H9 (cell line): ENCODE data around the gene EDIL3. TPM values are rescaled to one million over a fixed set of nuclear protein-coding genes. Genes with fewer than 3 reads are reported as not detected.

ENCODE experiments used
- DNase-seq: peaks from one replicate; pipeline ENCODE4 v3.0.0-alpha.2; 2017
- H2AFZ ChIP-seq: one replicate; pipeline ENCODE4 v1.6.1; 2013; ENCODE audit warnings: mild to moderate bottlenecking, low read length, control low read depth, moderate library complexity
- H2AK5ac ChIP-seq: 2 replicates; pipeline ENCODE4 v1.6.1; 2013; ENCODE audit warnings: low read length, control low read depth, mixed read lengths; ENCODE audit not compliant: insufficient read length
- H2BK120ac ChIP-seq: one replicate; pipeline ENCODE4 v1.6.1; 2013; ENCODE audit warnings: low read depth, mild to moderate bottlenecking, low read length, control low read depth, inconsistent platforms; ENCODE audit not compliant: poor library complexity, severe bottlenecking
- H2BK12ac ChIP-seq: 2 replicates; pipeline ENCODE4 v1.6.1; 2013; ENCODE audit warnings: low read length, control low read depth, mixed read lengths, low read depth; ENCODE audit not compliant: insufficient read length
- H2BK15ac ChIP-seq: 2 replicates; pipeline ENCODE4 v1.6.1; 2013; ENCODE audit warnings: low read depth, low read length, control low read depth
- H2BK20ac ChIP-seq: one replicate; pipeline ENCODE4 v1.6.1; 2013; ENCODE audit warnings: low read depth, mild to moderate bottlenecking, low read length, control low read depth, inconsistent platforms; ENCODE audit not compliant: poor library complexity, severe bottlenecking
- H2BK5ac ChIP-seq: 2 replicates; pipeline ENCODE4 v1.6.1; 2013; ENCODE audit warnings: low read length, control low read depth, mixed read lengths; ENCODE audit not compliant: insufficient read length
- H3K14ac ChIP-seq: 2 replicates; pipeline ENCODE4 v1.6.1; 2013; ENCODE audit warnings: low read length, control low read depth; ENCODE audit not compliant: insufficient read depth
- H3K18ac ChIP-seq: 2 replicates; pipeline ENCODE4 v1.6.1; 2013; ENCODE audit warnings: low read depth, mild to moderate bottlenecking, mixed read lengths, low read length, control low read depth; ENCODE audit not compliant: insufficient read length
- H3K23ac ChIP-seq: 2 replicates; pipeline ENCODE4 v1.6.1; 2013; ENCODE audit warnings: low read length, control low read depth, mixed read lengths, low read depth; ENCODE audit not compliant: insufficient read length
- H3K23me2 ChIP-seq: 2 replicates; pipeline ENCODE4 v1.6.1; 2013; ENCODE audit warnings: low read depth, mild to moderate bottlenecking, mixed read lengths, low read length, control low read depth; ENCODE audit not compliant: insufficient read length, poor library complexity, severe bottlenecking
- H3K27ac ChIP-seq: 2 replicates; pipeline ENCODE4 v1.5.1; 2013; ENCODE audit warnings: low read length, control low read depth, mixed read lengths, low read depth; ENCODE audit not compliant: insufficient read length
- H3K27me3 ChIP-seq: 2 replicates; pipeline ENCODE4 v1.6.1; 2013; ENCODE audit warnings: low read length, control low read depth, inconsistent platforms; ENCODE audit not compliant: insufficient read depth
- H3K4ac ChIP-seq: 2 replicates; pipeline ENCODE4 v1.6.1; 2013; ENCODE audit warnings: low read depth, mild to moderate bottlenecking, control low read depth, inconsistent platforms, low read length, moderate library complexity
- H3K4me1 ChIP-seq: 2 replicates; pipeline ENCODE4 v1.6.1; 2013; ENCODE audit warnings: low read length, control low read depth, inconsistent platforms; ENCODE audit not compliant: insufficient read depth
- H3K4me2 ChIP-seq: 2 replicates; pipeline ENCODE4 v1.6.1; 2013; ENCODE audit warnings: low read length, control low read depth, mixed read lengths; ENCODE audit not compliant: insufficient read length, insufficient read depth
- H3K56ac ChIP-seq: 2 replicates; pipeline ENCODE4 v1.6.1; 2013; ENCODE audit warnings: low read depth, mild to moderate bottlenecking, mixed read lengths, low read length, control low read depth; ENCODE audit not compliant: insufficient read length
- H3K79me1 ChIP-seq: 2 replicates; pipeline ENCODE4 v1.6.1; 2013; ENCODE audit warnings: low read depth, mild to moderate bottlenecking, moderate library complexity, low read length, control low read depth, inconsistent platforms; ENCODE audit not compliant: insufficient read depth, poor library complexity, severe bottlenecking
- H3K79me2 ChIP-seq: 2 replicates; pipeline ENCODE4 v1.6.1; 2013; ENCODE audit warnings: low read length, control low read depth, inconsistent platforms; ENCODE audit not compliant: insufficient read depth
- H3K9ac ChIP-seq: 2 replicates; pipeline ENCODE4 v1.6.1; 2013; ENCODE audit warnings: low read length, control low read depth, mixed read lengths; ENCODE audit not compliant: insufficient read length; ENCODE audit errors: extremely low read depth
- H3K9me3 ChIP-seq: one replicate; pipeline ENCODE4 v1.6.1; 2013; ENCODE audit warnings: low read depth, low read length, inconsistent platforms; ENCODE audit not compliant: control insufficient read depth
- H3T11ph ChIP-seq: one replicate; pipeline ENCODE4 v1.6.1; 2013; ENCODE audit warnings: mild to moderate bottlenecking, low read length, control low read depth, inconsistent platforms
- H4K20me1 ChIP-seq: one replicate; pipeline ENCODE4 v1.6.1; 2013; ENCODE audit not compliant: control insufficient read depth, insufficient read length, insufficient read depth
- H4K5ac ChIP-seq: 2 replicates; pipeline ENCODE4 v1.6.1; 2013; ENCODE audit warnings: low read depth, mild to moderate bottlenecking, mixed read lengths, low read length, control low read depth; ENCODE audit not compliant: insufficient read length
- H4K8ac ChIP-seq: replicated peaks from 2 replicates; pipeline ENCODE4 v1.6.1; 2013; ENCODE audit warnings: low read length, control low read depth, mixed read lengths, low read depth; ENCODE audit not compliant: insufficient read length
- H4K91ac ChIP-seq: 2 replicates; pipeline ENCODE4 v1.6.1; 2013; ENCODE audit warnings: low read depth, mild to moderate bottlenecking, moderate library complexity, mixed read lengths, low read length, control low read depth; ENCODE audit not compliant: insufficient read length
- H3K27ac Mint-ChIP-seq, 3 experiments: 2 replicates in 2 of 3; 3 replicates in 1 of 3; pipeline ENCODE4 v1.8.0; 2020 to 2021; ENCODE audit warnings: mixed read lengths in 3 of 3, mild to moderate bottlenecking in 1 of 3, moderate library complexity in 1 of 3
- H3K27me3 Mint-ChIP-seq: 2 replicates; pipeline ENCODE4 v1.8.0; 2021; ENCODE audit warnings: low read depth, mild to moderate bottlenecking, moderate library complexity, mixed read lengths
- H3K36me3 Mint-ChIP-seq, 3 experiments: 2 replicates in 2 of 3; 3 replicates in 1 of 3; pipeline ENCODE4 v1.8.0; 2020 to 2021; ENCODE audit warnings: low read depth in 3 of 3, mixed read lengths in 3 of 3; ENCODE audit not compliant: insufficient read depth in 1 of 3
- H3K4me1 Mint-ChIP-seq, 2 experiments: 2 replicates each; pipeline ENCODE4 v1.8.0; 2020; ENCODE audit warnings: mixed read lengths in 2 of 2
- H3K4me3 Mint-ChIP-seq, 2 experiments: 2 replicates in 1 of 2; 3 replicates in 1 of 2; pipeline ENCODE4 v1.8.0; 2020 to 2021; ENCODE audit warnings: mild to moderate bottlenecking in 2 of 2, mixed read lengths in 2 of 2, moderate library complexity in 1 of 2
- H3K9me3 Mint-ChIP-seq, 2 experiments: 2 replicates in 1 of 2; 3 replicates in 1 of 2; pipeline ENCODE4 v1.8.0; 2020; ENCODE audit warnings: mild to moderate bottlenecking in 2 of 2, mixed read lengths in 2 of 2, moderate library complexity in 1 of 2
- WGBS: extraction: QIAGEN DNeasy Blood & Tissue Kit; methylation state at CpG from one replicate; pipeline ENCODE4 v1.1.7; 2013; ENCODE audit warnings: missing lambda C conversion rate, low lambda C conversion rate, mixed read lengths; ENCODE audit not compliant: insufficient read length; ENCODE audit errors: extremely low coverage; 5-methylcytosine and 5-hydroxymethylcytosine counted together
- total RNA-seq: library from RNA; stranded (reverse); gene quantifications from 2 replicates; pipeline ENCODE4 v1.2.1, GENCODE V29; 2021
- TF ChIP-seq, protein P1 (sequence below): fragments of 200-600 bp; sonication (generic); conservative IDR thresholded peaks from 3 replicates; pipeline ENCODE4 v1.8.0; 2021; ENCODE audit warnings: antibody characterized with exemption, mild to moderate bottlenecking

The EDIL3 gene
- total RNA-seq, 1 experiment from 2014 or later: 61.9 TPM

GRCh38 chr5:83925955-83926337 lies 458.7 kb downstream of the EDIL3 start:
- no peak overlapping the region for H2AFZ ChIP-seq
- H3K9ac ChIP-seq: no peak overlapping the region
- H3K27ac ChIP-seq: no peak overlapping the region
- H3T11ph ChIP-seq: no peak overlapping the region
- no peaks in the 10 kb centered on the region for H3K9me3 ChIP-seq
- no peak overlapping the region for H4K5ac ChIP-seq
- H3K79me2 ChIP-seq: no peaks in the 10 kb centered on the region
- H3K18ac ChIP-seq: no peak overlapping the region
- no peak overlapping the region for H2BK5ac ChIP-seq
- no peaks in the 10 kb centered on the region for H3K27me3 ChIP-seq
- no CpG with 5 or more reads among the region's 3 CpGs for WGBS
- DNase-seq: no peak
- no peak overlapping the region; a peak in 2 of 7 replicates for H3K27ac Mint-ChIP-seq
- no peaks in the 10 kb centered on the region; a peak in 1 of 5 replicates for H3K9me3 Mint-ChIP-seq
- no peak overlapping the region for H2AK5ac ChIP-seq
- H2BK15ac ChIP-seq: no peak overlapping the region
- no peak overlapping the region for H3K23ac ChIP-seq
- no peak overlapping the region for H4K8ac ChIP-seq
- no peaks in the 10 kb centered on the region for H3K79me1 ChIP-seq
- no peak overlapping the region for H2BK20ac ChIP-seq
- no peaks in the 10 kb centered on the region for H4K20me1 ChIP-seq
- H3K36me3 Mint-ChIP-seq: no peaks in the 10 kb centered on the region
- H3K4me1 ChIP-seq: no peaks in the 10 kb centered on the region; the same call in 1 of the 2 replicates
- no peaks in the 10 kb centered on the region; the same call in 1 of the 2 replicates for H3K27me3 Mint-ChIP-seq
- H3K4me3 Mint-ChIP-seq: no peak overlapping the region
- H3K4me2 ChIP-seq: no peak overlapping the region
- H3K14ac ChIP-seq: no peak overlapping the region
- peaks cover 9 to 13% of the 10 kb centered on the region in 2 experiments for H3K4me1 Mint-ChIP-seq
- no peak overlapping the region for H4K91ac ChIP-seq
- H2BK12ac ChIP-seq: no peak overlapping the region
- TF ChIP-seq, protein P1, sequence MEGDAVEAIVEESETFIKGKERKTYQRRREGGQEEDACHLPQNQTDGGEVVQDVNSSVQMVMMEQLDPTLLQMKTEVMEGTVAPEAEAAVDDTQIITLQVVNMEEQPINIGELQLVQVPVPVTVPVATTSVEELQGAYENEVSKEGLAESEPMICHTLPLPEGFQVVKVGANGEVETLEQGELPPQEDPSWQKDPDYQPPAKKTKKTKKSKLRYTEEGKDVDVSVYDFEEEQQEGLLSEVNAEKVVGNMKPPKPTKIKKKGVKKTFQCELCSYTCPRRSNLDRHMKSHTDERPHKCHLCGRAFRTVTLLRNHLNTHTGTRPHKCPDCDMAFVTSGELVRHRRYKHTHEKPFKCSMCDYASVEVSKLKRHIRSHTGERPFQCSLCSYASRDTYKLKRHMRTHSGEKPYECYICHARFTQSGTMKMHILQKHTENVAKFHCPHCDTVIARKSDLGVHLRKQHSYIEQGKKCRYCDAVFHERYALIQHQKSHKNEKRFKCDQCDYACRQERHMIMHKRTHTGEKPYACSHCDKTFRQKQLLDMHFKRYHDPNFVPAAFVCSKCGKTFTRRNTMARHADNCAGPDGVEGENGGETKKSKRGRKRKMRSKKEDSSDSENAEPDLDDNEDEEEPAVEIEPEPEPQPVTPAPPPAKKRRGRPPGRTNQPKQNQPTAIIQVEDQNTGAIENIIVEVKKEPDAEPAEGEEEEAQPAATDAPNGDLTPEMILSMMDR: no peak
- no peaks in the 10 kb centered on the region for H3K23me2 ChIP-seq
- H3K4ac ChIP-seq: no peak overlapping the region
- no peak overlapping the region for H2BK120ac ChIP-seq
- no peak overlapping the region for H3K56ac ChIP-seq
